Measurements from ENCODE around the gene RHOG. TPM values are rescaled to one million over a fixed set of nuclear protein-coding genes. Genes with fewer than 3 reads are reported as not detected.
A peak's percentile ranks its signal among the peaks of the same experiment; 100 is the strongest.

RHOG gene
- total and polyA plus RNA-seq, 9 of the 15 experiments (the other 6 are each of a cell fraction or from before 2014, with no cell fraction given) = 22.6 to 162 (median 80.3) TPM

- peaks cover 7 to 19% of the 10 kb centered on the region in 2 experiments; a peak in 3 of 5 replicates for H3K4me1 ChIP-seq (replicated peaks in 1 of 2; ENCODE audit: control insufficient read depth in 2 of 2, insufficient read depth in 2 of 2, low read length in 2 of 2)
- H3K9me1 ChIP-seq (ENCODE audit: control insufficient read depth, insufficient read depth, low read length) = no peaks in the 10 kb centered on the region
- in situ Hi-C loops (cut with MboI) = loop anchor here (25.0 kb wide), 1 partner anchor 347 kb away; no protein-coding TSS in a partner anchor
- FAIRE-seq (peak; percentile 97), DNase-seq (ENCODE audit: extremely low read depth in 1 of 4, low spot score in 3 of 4) (peak; percentile 60 to 85 (median 70)), ATAC-seq (peak; percentile 88)
- TSS peak; percentile 51 for BruUV-seq (replicated peaks)
- intact Hi-C loops (cut with micrococcal nuclease) = no loop called here
- H2AFZ ChIP-seq (ENCODE audit: low read depth, low read length) = peak overlapping the region; percentile 97
- ChIA-PET POLR2A (interaction anchor here (0.7 to 2.7 kb wide), 8 partner anchors 10 to 36 kb away, joined by 3 to 22 read pairs (median 3); partner anchors contain the start of genes NUP98 and RHOG), CTCF (ENCODE audit: low intra/inter-chr PET ratio) (interaction anchor here (0.6 to 1.4 kb wide), 3 partner anchors 12 to 324 kb away, joined by 3 to 5 read pairs (median 4); partner anchors contain the start of gene NUP98)
- H3K79me2 ChIP-seq (ENCODE audit: control insufficient read depth, insufficient read depth, low read length) = peaks cover 6% of the 10 kb centered on the region
- H3K9me3 ChIP-seq (replicated peaks; ENCODE audit: control insufficient read depth, insufficient read depth, low read depth, low read length) = no peaks in the 10 kb centered on the region
- peak overlapping the region; percentile 61 to 95 for H3K9ac ChIP-seq (ENCODE audit: insufficient read depth in 1 of 2, low read depth in 2 of 2, low read length in 2 of 2)
- H3K27ac ChIP-seq (ENCODE audit: extremely low read depth, low read depth, low read length) = peak overlapping the region; percentile 75
- peak overlapping the region; percentile 56 for H3K4me3 ChIP-seq
- no peaks in the 10 kb centered on the region for H3K27me3 ChIP-seq (ENCODE audit: control insufficient read depth in 2 of 2, insufficient read depth in 2 of 2, low read length in 2 of 2)
- H3K4me2 ChIP-seq (ENCODE audit: insufficient read depth, low read length) = peak overlapping the region; percentile 86
- 3% methylated on average over 5 of the region's 5 CpGs for WGBS (ENCODE audit: insufficient coverage, low coverage, missing lambda C conversion rate)
- no peaks in the 10 kb centered on the region for H4K20me1 ChIP-seq (replicated peaks; ENCODE audit: control insufficient read depth, insufficient read depth, low read length)
- peaks cover 11% of the 10 kb centered on the region for H3K36me3 ChIP-seq (ENCODE audit: control insufficient read depth, insufficient read depth, low read length)
- TF ChIP-seq TEAD4 (IDR thresholded peaks at IDR 0.05; ENCODE audit: low read length) (peak; percentile 57), TEAD4 (CRISPR knock-in tag; IDR thresholded peaks at IDR 0.05; ENCODE audit: borderline replicate concordance) (no peak; the same call in 1 of the 2 replicates), L3MBTL2 (IDR thresholded peaks at IDR 0.05) (0 out of 2 replicates have a peak, but pooled peaks have one; percentile 20), JUND (IDR thresholded peaks at IDR 0.05; ENCODE audit: borderline replicate concordance, low read depth, low read length) (0 out of 2 replicates have a peak, but pooled peaks have one; percentile 10), JUND (tag; IDR thresholded peaks at IDR 0.05; ENCODE audit: borderline replicate concordance, low read depth, low read length) (peak; percentile 19; the same call in 1 of the 3 replicates), RAD51 (IDR thresholded peaks at IDR 0.05; ENCODE audit: borderline replicate concordance, low read depth) (peak; percentile 30; the same call in 1 of the 2 replicates), SMARCA5 (IDR thresholded peaks at IDR 0.05) (peak; percentile 41; the same call in 1 of the 2 replicates), SMARCA4 (IDR thresholded peaks at IDR 0.05) (peak; percentile 59), ZNF764 (CRISPR knock-in tag; IDR thresholded peaks at IDR 0.05; ENCODE audit: low read depth) (no peak), HDAC2 (IDR thresholded peaks at IDR 0.05) (peak; percentile 68; the same call in 1 of the 2 replicates), STAG1 (CRISPR knock-in tag; IDR thresholded peaks at IDR 0.05; ENCODE audit: borderline replicate concordance) (no peak), CUX1 (CRISPR knock-in tag; IDR thresholded peaks at IDR 0.05) (no peak), RCOR1 (IDR thresholded peaks at IDR 0.05; ENCODE audit: borderline replicate concordance in 1 of 2, low read depth in 2 of 2, low read length in 2 of 2) (peak in 1 of 2 experiments; percentile 40; a peak in 2 of 4 replicates), ARID1B (IDR thresholded peaks at IDR 0.05) (0 out of 2 replicates have a peak, but pooled peaks have one; percentile 14)
Measured at GRCh38 chr11:3808861-3809623, 31.7 kb downstream of the RHOG start.

Data from K562 (cell line).